Head of caudate nucleus (tissue), 42 donors: ENCODE results near the gene SPARC.
"Not testable (repeated sequence)": the region's sequence is repeated elsewhere in the genome, so short reads cannot be mapped to it uniquely, and the experiment has no call there.

Source experiments
- DNase-seq, 42 donors: peaks; one replicate each; pipeline versions ENCODE4 v3.0.0 to v3.0.0-alpha.2; 2020 to 2021; ENCODE audit warnings: mixed read lengths in 7 of 42
- intact Hi-C: fragments of 100-400 bp; cut with DNase I; formaldehyde crosslinking; loops from one replicate; pipeline ENCODE4 v1.15.0; 2022

SPARC gene

GRCh38 chr5:151682751-151683331 is 3.9 kb downstream of the SPARC start:
- peak in 37 of 42 donors; percentile 34 to 80 (median 56) for DNase-seq
- intact Hi-C loops = no loop called here

- intact Hi-C loops = no loop called here
- no peak for DNase-seq
Observed at GRCh38 chr5:151682240-151682639, 4.5 kb downstream of the SPARC start.

DNA sequence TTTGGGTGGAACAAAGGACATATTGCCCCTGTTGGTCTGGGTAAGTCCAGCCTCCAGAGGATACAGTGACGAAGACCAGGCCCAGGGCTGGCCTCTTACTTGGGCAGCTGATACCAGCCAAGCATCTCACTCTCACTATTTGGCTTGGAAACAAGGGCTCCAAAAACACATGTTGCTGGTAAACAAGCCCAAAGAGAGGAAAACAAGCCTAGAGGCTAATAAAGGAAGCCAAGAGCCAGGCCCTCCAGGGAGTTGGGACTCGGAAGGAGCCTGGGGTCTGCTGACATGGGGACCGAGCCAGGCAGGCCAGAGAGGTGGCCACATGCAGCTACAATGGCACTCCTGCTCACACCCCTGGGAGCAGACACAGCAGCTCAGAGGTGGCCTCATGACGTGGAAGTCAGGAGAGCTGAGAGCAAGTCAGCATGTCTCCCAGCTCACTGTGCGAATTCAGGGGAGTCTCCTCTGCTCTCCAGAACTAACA is 5.7 kb downstream of the SPARC start:
- DNase-seq = peak in 8 of 42 donors; percentile 18 to 62 (median 39)
- intact Hi-C loops = no loop called here

- intact Hi-C loops, DNase-seq: not testable (repeated sequence)
Observed at GRCh38 chr5:151680156-151680505, 6.6 kb downstream of the SPARC start.

DNA sequence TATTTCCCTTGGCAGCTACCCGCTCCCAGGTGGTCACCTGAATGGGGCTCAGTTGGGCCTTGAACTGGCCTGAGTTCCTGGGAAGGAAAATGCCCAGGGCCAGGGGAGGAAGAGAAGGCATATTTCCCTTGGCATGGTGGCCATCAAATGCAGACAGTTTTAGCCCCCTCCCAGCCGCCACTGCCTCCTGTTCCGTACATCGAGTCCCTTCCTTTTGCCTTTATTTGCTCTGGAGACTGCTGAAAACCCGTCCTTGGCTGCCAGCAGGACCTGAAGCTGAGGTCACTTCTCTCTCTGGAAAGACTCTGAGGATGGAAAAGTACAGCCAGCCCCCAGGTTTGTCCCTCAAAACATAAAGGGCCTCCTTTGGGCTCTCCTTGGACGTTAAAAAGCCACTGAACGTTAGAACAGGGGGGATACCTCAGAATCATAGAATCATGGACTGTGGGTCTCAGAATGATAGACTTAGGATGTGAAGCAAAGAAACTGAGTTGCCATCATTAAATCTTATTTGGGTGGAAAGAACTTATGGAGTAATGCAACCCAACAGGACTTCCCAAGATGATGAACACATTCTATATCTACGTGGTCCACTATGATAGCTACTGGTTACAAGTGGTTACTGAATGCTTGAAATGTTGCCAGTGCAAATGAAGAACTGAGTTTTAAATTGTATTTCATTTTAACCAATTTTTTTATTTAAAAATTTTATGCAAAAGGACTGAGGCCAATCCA is 7.1 kb downstream of the SPARC start:
- intact Hi-C loops = no loop called here
- DNase-seq = no peak

DNA sequence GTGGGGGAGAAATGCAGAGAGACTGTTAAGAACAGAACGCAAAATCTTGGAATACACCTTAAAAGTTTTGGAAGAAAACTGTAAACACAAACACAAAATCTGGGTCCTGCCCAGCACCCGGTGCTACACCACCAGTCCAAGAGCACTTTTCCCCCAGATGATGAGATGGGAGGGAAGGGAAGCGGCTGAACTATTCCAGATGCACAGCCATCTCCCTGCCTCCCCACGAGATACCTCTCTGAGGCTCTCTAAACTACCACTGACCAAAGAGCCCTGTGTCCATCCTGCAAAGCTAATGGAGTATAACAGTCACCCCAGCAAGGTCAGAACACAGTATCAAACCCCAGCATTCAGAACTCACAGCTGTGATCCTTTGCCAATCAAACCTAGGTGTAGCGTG is 8.0 kb downstream of the SPARC start:
- DNase-seq = no peak
- intact Hi-C loops = no loop called here

- intact Hi-C loops = no loop called here
- peak in 1 of 42 donors; percentile 40 for DNase-seq
Observed at GRCh38 chr5:151677776-151678545, 8.8 kb downstream of the SPARC start.

DNA sequence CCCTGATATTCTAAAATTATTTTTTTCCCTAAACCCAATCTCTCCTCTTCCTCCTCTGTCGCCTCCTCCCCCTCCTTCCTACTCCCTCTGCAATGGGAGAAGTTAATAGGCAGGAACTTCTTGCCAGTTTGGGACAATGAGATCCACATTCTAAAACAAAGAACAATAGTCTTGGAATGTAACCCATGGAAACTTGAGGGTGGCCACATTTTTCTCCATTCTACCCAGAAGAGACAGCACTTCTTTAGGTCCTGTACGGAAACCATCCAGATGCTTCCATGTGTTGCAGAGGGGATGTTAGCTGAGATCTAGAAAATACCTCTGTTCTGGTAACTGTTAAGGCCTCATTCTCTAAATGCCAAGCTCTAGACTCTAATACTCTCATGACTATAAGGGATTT is 10.0 kb downstream of the SPARC start:
- no peak for DNase-seq
- intact Hi-C loops = no loop called here

DNA sequence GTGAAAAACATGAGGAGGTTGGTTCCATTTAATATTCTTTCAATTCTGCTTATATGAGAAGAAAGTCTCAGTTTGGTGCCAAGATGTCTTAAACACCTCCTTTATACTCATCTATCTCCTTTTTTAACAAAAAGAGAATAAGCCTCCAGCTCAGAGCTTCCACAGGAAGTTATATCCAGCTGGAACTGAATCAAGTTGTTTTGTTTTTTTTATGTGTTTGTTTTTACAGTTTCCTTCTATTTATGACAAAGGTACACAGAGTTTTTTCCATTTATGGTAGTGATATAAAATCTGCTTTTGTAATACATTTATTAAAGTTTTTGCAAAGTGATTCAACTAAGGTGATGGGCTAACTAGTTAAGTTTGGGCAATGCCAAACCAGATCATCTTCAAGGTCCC is 10.4 kb downstream of the SPARC start:
- intact Hi-C loops = no loop called here
- no peak for DNase-seq

DNA sequence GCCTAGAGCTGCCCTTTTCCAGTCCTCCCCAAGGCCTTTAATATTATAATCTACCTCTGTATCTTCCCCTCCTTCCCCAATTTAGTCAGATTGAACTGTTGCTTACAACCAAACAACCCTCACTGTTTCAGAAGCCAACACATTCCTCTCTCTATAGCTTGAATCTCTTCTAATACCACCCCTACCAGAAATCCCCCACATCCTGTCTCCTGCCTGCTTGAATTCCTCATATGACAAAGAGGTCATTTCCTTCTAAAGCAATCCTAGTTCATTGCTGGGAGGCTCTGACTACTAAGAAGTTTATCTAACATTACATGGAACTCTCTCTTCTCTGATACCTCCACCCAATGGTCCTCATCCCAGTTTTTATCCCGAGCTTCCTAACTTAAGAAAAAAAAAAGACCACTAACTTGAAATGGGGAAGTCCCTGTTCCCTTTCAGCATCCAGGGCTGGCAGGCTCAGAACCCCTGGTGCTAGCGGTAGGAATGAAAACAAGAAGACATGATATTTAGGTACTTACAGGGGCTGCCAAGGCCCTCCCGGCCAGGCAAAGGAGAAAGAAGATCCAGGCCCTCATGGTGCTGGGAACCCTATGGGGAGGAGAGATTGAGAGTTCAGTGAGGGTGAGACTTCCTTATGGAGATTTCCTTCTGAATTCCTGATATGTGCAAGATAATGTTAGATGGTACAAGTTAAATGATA is 11.0 kb downstream of the SPARC start:
- intact Hi-C loops = no loop called here
- no peak for DNase-seq

DNA sequence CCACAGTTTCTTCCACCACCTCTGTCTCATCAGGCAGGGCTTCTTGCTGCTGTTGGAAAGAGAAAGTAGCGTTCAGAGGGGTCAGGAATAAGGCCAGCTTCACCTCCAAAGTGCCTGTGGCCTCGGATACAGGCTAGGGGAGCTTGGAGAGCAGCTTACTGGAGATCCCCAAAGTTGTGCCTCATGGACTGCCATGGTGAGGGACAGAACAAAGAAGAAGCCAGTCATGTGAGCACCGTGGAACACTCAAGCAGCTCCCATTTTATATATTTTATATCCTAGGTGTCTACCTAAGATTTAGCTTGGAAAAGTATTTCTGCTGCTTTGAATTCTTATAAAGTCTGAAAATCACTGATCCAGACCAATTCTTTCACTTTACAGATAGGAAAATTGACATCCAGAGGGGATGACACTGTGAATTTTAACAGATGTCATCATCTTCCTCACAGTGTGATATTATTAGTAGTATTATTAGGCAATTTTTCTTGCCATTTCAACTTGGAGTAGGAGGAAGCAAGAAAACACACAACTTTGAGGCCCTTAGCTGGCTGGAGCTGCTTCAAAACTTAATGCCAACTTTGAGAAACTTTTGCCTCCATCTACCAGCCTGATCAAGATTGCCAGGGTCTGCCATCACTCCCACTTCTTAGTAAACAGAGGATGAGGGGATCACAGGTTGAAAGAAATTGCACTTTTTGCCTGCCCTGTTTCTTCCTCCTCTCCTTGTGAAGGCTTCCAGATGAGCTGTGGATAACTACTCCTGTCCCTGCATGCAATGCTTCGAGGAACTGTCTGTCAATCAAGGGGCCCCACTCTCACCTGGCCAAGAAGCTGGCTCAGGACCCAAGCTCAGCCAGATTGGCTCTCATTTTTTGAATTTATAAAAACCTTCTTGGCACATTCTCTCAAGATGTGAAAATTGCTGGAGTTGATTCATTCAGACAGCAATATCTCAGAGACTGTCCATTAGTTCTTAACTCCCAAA is 11.8 kb downstream of the SPARC start:
- DNase-seq = no peak
- intact Hi-C loops = no loop called here

DNA sequence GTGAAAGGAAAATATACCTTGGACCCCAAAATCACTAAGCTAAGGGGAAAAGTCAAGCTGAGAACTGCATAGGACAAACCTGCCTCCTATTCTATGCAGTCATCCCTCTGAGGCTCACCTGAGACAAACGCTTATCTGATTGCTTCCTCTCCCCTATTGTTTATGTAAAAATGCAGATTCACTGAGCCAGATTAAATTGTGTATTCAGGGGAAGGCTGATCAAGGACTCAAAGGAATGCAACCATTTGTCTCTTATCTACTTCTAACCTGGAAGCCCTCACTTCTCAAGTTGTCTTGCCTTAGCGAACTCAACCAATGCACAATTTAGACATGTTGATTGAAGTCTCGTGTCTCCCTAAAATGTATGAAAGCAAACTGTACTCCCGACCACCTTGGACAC is 13.3 kb downstream of the SPARC start:
- DNase-seq = no peak

GRCh38 chr5:151672516-151672915 is 14.2 kb downstream of the SPARC start:
- no peak for DNase-seq
- intact Hi-C loops = no loop called here

More for the DNA sequence above, 13.3 kb downstream of the SPARC start:
- intact Hi-C loops = no loop called here

- no peak for DNase-seq
- intact Hi-C loops = no loop called here
Observed at GRCh38 chr5:151671950-151672349, 14.8 kb downstream of the SPARC start.

- intact Hi-C loops = no loop called here
- DNase-seq = peak in 1 of 42 donors; percentile 24
Observed at GRCh38 chr5:151670953-151671636, 15.6 kb downstream of the SPARC start.

DNA sequence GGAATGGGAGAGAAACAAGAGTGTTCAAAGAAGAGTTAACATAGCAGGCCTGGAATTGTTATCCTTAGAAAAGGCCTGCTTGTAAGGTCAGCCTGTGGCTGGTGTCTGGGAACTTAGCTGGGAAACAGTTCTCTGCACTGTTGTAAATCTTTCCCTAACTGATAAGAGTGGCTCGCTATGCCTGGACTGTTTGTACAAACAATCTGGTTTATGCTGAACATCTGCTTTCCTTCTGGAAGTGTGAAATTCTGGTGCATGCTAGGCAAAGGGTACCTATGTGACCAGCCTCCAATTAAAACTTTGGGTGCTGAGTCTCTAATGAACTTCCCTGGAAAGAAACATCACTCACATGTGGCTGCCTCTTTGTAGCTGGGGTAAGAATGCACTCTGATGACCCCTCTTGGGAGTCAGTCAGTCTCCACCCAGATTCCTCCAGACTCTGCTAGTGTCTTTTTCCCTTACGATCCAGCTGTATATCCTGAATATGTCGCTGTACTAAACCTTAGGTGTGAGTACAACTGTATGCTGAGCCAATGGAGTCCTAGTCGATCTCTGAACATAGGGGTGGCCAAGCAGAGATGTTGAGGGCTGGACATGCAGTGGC is 16.5 kb downstream of the SPARC start:
- intact Hi-C loops = no loop called here
- no peak for DNase-seq

GRCh38 chr5:151667083-151667482 is 19.6 kb downstream of the SPARC start:
- intact Hi-C loops = no loop called here
- no peak for DNase-seq
